Smooth muscle cell (in vitro differentiated cells): ENCODE data around the gene SKIC8. TPM values are rescaled to one million over a fixed set of nuclear protein-coding genes. Genes with fewer than 3 reads are reported as not detected.
A peak's percentile ranks its signal among the peaks of the same experiment; 100 is the strongest.

ENCODE experiments used
- DNase-seq: peaks from one replicate; lab custom pipeline; 2025; ENCODE audit not compliant: unreplicated experiment; lab: John Stamatoyannopoulos, UW
- H2AFZ ChIP-seq: fragments of 200-600 bp; sonication (generic); 2 replicates; pipeline ENCODE4 v1.6.0; 2016; ENCODE audit warnings: antibody characterized with exemption, low read depth, mild to moderate bottlenecking
- H3F3A ChIP-seq: fragments of 200-600 bp; sonication (generic); 2 replicates; pipeline ENCODE4 v1.6.0; 2017; ENCODE audit warnings: antibody characterized with exemption, low read depth
- H3K27ac ChIP-seq: fragments of 200-600 bp; sonication (generic); 2 replicates; pipeline ENCODE4 v1.5.1; 2016; ENCODE audit warnings: low read depth, mild to moderate bottlenecking
- H3K27me3 ChIP-seq: fragments of 200-600 bp; sonication (generic); 2 replicates; pipeline ENCODE4 v1.6.1; 2016; ENCODE audit warnings: low read depth, mild to moderate bottlenecking
- H3K36me3 ChIP-seq: fragments of 200-600 bp; sonication (generic); 2 replicates; pipeline ENCODE4 v1.5.1; 2016; ENCODE audit warnings: low read depth
- H3K4me1 ChIP-seq: fragments of 200-600 bp; sonication (generic); 2 replicates; pipeline ENCODE4 v1.5.1; 2016; ENCODE audit warnings: low read depth
- H3K4me2 ChIP-seq: fragments of 200-600 bp; sonication (generic); 2 replicates; pipeline ENCODE4 v1.6.0; 2016; ENCODE audit warnings: mild to moderate bottlenecking
- H3K4me3 ChIP-seq: fragments of 200-600 bp; sonication (generic); 2 replicates; pipeline ENCODE4 v1.5.1; 2016; ENCODE audit warnings: mild to moderate bottlenecking
- H3K79me2 ChIP-seq: fragments of 200-600 bp; sonication (generic); 2 replicates; pipeline ENCODE4 v1.6.0; 2016; ENCODE audit warnings: low read depth, mild to moderate bottlenecking
- H3K9ac ChIP-seq: fragments of 200-600 bp; sonication (generic); 2 replicates; pipeline ENCODE4 v1.6.0; 2016; ENCODE audit warnings: low read depth
- H3K9me3 ChIP-seq: fragments of 200-600 bp; sonication (generic); replicated peaks from 2 replicates; pipeline ENCODE4 v1.5.1; 2016; ENCODE audit warnings: low read depth
- H4K20me1 ChIP-seq: fragments of 200-600 bp; sonication (generic); 2 replicates; pipeline ENCODE4 v1.6.0; 2016; ENCODE audit warnings: low read depth
- WGBS: methylation state at CpG from one replicate; pipeline ENCODE4 v1.1.7; 2016; ENCODE audit warnings: low lambda C conversion rate; 5-methylcytosine and 5-hydroxymethylcytosine counted together
- polyA plus RNA-seq: library from polyadenylated mRNA; unstranded; fragments of >200 nt; fragmentation: Nextera tagmentation; extraction: Ambion mirVana; gene quantifications from 2 replicates; pipeline ENCODE4 v1.2.1, GENCODE V29; 2016
- total RNA-seq: library from RNA; depleted of rRNA; stranded (reverse); fragments of >200 nt; gene quantifications from 2 replicates; pipeline ENCODE4 v1.2.3, GENCODE V29; 2014
- TF ChIP-seq, protein P1 (sequence below): fragments of 200-600 bp; sonication (generic); IDR thresholded peaks from 2 replicates; pipeline ENCODE4 v1.5.1; 2017; ENCODE audit warnings: borderline replicate concordance, mild to moderate bottlenecking, antibody characterized with exemption; ENCODE audit not compliant: insufficient read depth, poor library complexity, severe bottlenecking

SKIC8 gene
- total and polyA plus RNA-seq, 2 experiments from 2014 or later, result 63.6 to 72.9 TPM

- H3K79me2 ChIP-seq, result no peaks in the 10 kb centered on the region
- no peak overlapping the region for H3K9ac ChIP-seq
- H3K4me3 ChIP-seq, result no peak overlapping the region
- 97% methylated on average over 2 of the region's 2 CpGs for WGBS
- no peak overlapping the region for H3K27ac ChIP-seq
- no peaks in the 10 kb centered on the region for H3K9me3 ChIP-seq
- no peak overlapping the region for H2AFZ ChIP-seq
- no peak for DNase-seq
- no peaks in the 10 kb centered on the region for H4K20me1 ChIP-seq
- TF ChIP-seq, protein P1, sequence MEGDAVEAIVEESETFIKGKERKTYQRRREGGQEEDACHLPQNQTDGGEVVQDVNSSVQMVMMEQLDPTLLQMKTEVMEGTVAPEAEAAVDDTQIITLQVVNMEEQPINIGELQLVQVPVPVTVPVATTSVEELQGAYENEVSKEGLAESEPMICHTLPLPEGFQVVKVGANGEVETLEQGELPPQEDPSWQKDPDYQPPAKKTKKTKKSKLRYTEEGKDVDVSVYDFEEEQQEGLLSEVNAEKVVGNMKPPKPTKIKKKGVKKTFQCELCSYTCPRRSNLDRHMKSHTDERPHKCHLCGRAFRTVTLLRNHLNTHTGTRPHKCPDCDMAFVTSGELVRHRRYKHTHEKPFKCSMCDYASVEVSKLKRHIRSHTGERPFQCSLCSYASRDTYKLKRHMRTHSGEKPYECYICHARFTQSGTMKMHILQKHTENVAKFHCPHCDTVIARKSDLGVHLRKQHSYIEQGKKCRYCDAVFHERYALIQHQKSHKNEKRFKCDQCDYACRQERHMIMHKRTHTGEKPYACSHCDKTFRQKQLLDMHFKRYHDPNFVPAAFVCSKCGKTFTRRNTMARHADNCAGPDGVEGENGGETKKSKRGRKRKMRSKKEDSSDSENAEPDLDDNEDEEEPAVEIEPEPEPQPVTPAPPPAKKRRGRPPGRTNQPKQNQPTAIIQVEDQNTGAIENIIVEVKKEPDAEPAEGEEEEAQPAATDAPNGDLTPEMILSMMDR, result no peak
- H3K36me3 ChIP-seq, result peaks cover 16% of the 10 kb centered on the region
- no peaks in the 10 kb centered on the region for H3K4me1 ChIP-seq
- H3K4me2 ChIP-seq, result no peak overlapping the region
- no peaks in the 10 kb centered on the region for H3F3A ChIP-seq
- no peaks in the 10 kb centered on the region for H3K27me3 ChIP-seq
Observed at GRCh38 chr15:78282324-78282723, 17.1 kb downstream of the SKIC8 start.

GRCh38 chr15:78280319-78281072 is 18.9 kb downstream of the SKIC8 start:
- Histone ChIP-seq H3K79me2 (no peaks in the 10 kb centered on the region), H3F3A (no peaks in the 10 kb centered on the region), H2AFZ (no peak overlapping the region), H4K20me1 (no peaks in the 10 kb centered on the region), H3K9ac (no peak overlapping the region), H3K4me3 (no peak overlapping the region), H3K27ac (no peak overlapping the region), H3K36me3 (peaks cover 16% of the 10 kb centered on the region), H3K27me3 (no peaks in the 10 kb centered on the region), H3K4me2 (no peak overlapping the region), H3K9me3 (no peaks in the 10 kb centered on the region), H3K4me1 (no peaks in the 10 kb centered on the region)
- 96% methylated on average over 13 of the region's 13 CpGs for WGBS
- TF ChIP-seq, protein P1, result no peak
- no peak for DNase-seq

GRCh38 chr15:78276064-78276943 is 23.1 kb downstream of the SKIC8 start:
- H3K27me3 ChIP-seq, result no peaks in the 10 kb centered on the region
- no peaks in the 10 kb centered on the region for H3K4me1 ChIP-seq
- H3K4me2 ChIP-seq, result no peak overlapping the region
- no peaks in the 10 kb centered on the region for H4K20me1 ChIP-seq
- H2AFZ ChIP-seq, result no peak overlapping the region
- no peak overlapping the region for H3K4me3 ChIP-seq
- H3K27ac ChIP-seq, result peak overlapping the region; percentile 2
- TF ChIP-seq, protein P1, result no peak
- H3F3A ChIP-seq, result no peaks in the 10 kb centered on the region
- DNase-seq, result no peak
- H3K9me3 ChIP-seq, result no peaks in the 10 kb centered on the region
- 74% methylated on average over 6 of the region's 6 CpGs for WGBS
- no peaks in the 10 kb centered on the region for H3K36me3 ChIP-seq
- H3K79me2 ChIP-seq, result no peaks in the 10 kb centered on the region
- no peak overlapping the region for H3K9ac ChIP-seq
